SU-DHL-6 (cell line): ENCODE data around the gene MEIS2.

ENCODE experiments used
- CTCF ChIP-seq: fragments of 200-600 bp; sonication (generic); IDR thresholded peaks from one replicate; pipeline ENCODE4 v1.5.1; 2017; ENCODE audit warnings: antibody characterized with exemption, mild to moderate bottlenecking, low read length, moderate library complexity; ENCODE audit not compliant: insufficient read depth, poor library complexity, severe bottlenecking
- EZH2phosphoT487 ChIP-seq: fragments of 200-600 bp; sonication (generic), shearing (Covaris generic); conservative IDR thresholded peaks from 2 replicates; pipeline ENCODE4 v1.6.1; 2018; ENCODE audit warnings: mild to moderate bottlenecking, antibody characterized with exemption, low read length, moderate library complexity, mixed read lengths

GRCh38 chr15:37086120-37086519 lies 14.2 kb downstream of the MEIS2 start:
- no peak for TF ChIP-seq CTCF
- TF ChIP-seq EZH2phosphoT487, result no peak
